ENCODE measurements around the gene SLC39A8.

Gene SLC39A8

DNA sequence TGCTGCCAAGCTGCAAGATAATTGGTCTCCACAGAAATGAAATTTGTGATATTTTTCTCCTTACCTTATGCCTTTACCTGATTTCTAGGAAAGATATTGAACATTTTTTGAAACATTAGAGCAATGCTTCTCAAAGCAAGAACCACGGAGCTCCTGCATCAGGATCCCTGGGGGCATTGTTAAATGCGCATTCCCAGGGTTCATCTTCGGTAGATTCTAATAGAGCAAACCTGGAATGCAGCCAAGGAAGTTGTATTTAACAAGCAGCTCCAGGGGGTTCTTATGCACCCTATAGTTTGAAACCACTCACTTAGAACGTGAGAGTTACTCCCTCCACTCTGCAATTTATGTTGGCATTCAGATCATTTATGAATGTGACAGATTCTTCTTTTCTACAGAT lies 126.2 kb downstream of the SLC39A8 start:
- no peak for TF ChIP-seq ZNF8 (CRISPR knock-in tag; IDR thresholded peaks at IDR 0.05)
- no peak for ATAC-seq

DNA sequence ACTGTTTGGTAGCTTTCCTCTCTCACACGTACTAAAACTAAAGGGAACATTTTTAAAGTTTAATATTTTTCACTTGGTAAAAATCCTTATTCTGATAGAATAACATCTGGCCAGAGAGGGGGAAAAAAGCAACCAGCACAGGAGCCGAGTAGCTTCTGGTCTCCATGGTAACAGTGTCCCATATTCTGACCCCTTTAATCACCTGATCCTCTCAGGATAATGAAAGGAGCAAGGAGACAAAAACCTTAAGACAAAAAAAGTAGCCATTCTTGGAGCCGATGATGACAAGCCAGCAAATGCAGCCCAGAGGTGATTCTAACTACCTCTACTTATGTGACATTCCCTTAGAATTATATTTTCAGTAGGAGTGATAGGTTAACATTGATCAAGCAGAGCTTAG lies 126.6 kb downstream of the SLC39A8 start:
- ATAC-seq = no peak

DNA sequence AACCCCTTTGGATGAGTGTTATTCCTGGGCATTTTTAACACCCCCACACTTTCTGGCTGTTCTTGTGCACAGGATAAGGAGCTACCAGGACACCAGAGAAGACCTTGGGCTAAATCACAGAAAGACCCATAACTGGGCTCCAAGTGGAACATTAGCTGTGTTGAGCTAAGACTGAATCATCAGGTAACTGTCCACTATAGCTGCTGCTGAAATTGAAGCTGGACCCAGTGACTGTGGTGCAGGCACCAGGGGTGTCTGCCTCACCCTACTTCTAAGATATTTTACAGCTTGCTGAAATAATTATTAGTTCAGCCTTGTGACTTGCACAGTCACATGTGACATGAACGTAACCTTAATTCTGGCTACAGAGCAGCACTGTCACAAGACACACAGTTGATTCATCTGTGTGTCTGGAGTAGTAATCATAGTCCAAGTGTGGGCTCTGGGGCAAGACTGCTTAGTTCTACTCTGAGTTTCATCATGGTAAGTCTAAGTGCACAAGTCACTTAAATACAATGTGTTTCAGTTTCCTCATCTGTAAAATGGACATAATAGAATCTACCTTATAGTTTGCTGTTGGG lies 127.4 kb downstream of the SLC39A8 start:
- ATAC-seq = no peak
- TF ChIP-seq, protein P1, sequence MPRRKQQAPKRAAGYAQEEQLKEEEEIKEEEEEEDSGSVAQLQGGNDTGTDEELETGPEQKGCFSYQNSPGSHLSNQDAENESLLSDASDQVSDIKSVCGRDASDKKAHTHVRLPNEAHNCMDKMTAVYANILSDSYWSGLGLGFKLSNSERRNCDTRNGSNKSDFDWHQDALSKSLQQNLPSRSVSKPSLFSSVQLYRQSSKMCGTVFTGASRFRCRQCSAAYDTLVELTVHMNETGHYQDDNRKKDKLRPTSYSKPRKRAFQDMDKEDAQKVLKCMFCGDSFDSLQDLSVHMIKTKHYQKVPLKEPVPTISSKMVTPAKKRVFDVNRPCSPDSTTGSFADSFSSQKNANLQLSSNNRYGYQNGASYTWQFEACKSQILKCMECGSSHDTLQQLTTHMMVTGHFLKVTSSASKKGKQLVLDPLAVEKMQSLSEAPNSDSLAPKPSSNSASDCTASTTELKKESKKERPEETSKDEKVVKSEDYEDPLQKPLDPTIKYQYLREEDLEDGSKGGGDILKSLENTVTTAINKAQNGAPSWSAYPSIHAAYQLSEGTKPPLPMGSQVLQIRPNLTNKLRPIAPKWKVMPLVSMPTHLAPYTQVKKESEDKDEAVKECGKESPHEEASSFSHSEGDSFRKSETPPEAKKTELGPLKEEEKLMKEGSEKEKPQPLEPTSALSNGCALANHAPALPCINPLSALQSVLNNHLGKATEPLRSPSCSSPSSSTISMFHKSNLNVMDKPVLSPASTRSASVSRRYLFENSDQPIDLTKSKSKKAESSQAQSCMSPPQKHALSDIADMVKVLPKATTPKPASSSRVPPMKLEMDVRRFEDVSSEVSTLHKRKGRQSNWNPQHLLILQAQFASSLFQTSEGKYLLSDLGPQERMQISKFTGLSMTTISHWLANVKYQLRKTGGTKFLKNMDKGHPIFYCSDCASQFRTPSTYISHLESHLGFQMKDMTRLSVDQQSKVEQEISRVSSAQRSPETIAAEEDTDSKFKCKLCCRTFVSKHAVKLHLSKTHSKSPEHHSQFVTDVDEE (CRISPR knock-in tag; IDR thresholded peaks at IDR 0.05) = no peak
- TF ChIP-seq ISL1 (CRISPR knock-in tag; IDR thresholded peaks at IDR 0.05) (no peak), ZNF8 (CRISPR knock-in tag; IDR thresholded peaks at IDR 0.05) (no peak), ZFP3 (CRISPR knock-in tag; IDR thresholded peaks at IDR 0.05) (no peak), ZC3H10 (CRISPR knock-in tag; IDR thresholded peaks at IDR 0.05) (no peak), PPARA (CRISPR knock-in tag; IDR thresholded peaks at IDR 0.05; ENCODE audit: borderline replicate concordance) (no peak), TCF4 (CRISPR knock-in tag; IDR thresholded peaks at IDR 0.05; ENCODE audit: borderline replicate concordance) (no peak), ESRRG (CRISPR knock-in tag; IDR thresholded peaks at IDR 0.05) (no peak), ZFP30 (CRISPR knock-in tag; IDR thresholded peaks at IDR 0.05) (no peak), TOX (CRISPR knock-in tag; IDR thresholded peaks at IDR 0.05; ENCODE audit: borderline replicate concordance) (no peak), ZNF565 (CRISPR knock-in tag; conservative IDR thresholded peaks at IDR 0.05; ENCODE audit: low read depth) (no peak), ARNTL (CRISPR knock-in tag; IDR thresholded peaks at IDR 0.05; ENCODE audit: borderline replicate concordance, low read depth) (no peak), SNAI2 (CRISPR knock-in tag; IDR thresholded peaks at IDR 0.05) (no peak), RARB (CRISPR knock-in tag; IDR thresholded peaks at IDR 0.05) (no peak), BACH2 (CRISPR knock-in tag; IDR thresholded peaks at IDR 0.05; ENCODE audit: borderline replicate concordance) (no peak)
- TF ChIP-seq, protein P2, sequence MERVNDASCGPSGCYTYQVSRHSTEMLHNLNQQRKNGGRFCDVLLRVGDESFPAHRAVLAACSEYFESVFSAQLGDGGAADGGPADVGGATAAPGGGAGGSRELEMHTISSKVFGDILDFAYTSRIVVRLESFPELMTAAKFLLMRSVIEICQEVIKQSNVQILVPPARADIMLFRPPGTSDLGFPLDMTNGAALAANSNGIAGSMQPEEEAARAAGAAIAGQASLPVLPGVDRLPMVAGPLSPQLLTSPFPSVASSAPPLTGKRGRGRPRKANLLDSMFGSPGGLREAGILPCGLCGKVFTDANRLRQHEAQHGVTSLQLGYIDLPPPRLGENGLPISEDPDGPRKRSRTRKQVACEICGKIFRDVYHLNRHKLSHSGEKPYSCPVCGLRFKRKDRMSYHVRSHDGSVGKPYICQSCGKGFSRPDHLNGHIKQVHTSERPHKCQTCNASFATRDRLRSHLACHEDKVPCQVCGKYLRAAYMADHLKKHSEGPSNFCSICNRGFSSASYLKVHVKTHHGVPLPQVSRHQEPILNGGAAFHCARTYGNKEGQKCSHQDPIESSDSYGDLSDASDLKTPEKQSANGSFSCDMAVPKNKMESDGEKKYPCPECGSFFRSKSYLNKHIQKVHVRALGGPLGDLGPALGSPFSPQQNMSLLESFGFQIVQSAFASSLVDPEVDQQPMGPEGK (CRISPR knock-in tag; IDR thresholded peaks at IDR 0.05; ENCODE audit: borderline replicate concordance) = no peak
- TF ChIP-seq, protein P3, sequence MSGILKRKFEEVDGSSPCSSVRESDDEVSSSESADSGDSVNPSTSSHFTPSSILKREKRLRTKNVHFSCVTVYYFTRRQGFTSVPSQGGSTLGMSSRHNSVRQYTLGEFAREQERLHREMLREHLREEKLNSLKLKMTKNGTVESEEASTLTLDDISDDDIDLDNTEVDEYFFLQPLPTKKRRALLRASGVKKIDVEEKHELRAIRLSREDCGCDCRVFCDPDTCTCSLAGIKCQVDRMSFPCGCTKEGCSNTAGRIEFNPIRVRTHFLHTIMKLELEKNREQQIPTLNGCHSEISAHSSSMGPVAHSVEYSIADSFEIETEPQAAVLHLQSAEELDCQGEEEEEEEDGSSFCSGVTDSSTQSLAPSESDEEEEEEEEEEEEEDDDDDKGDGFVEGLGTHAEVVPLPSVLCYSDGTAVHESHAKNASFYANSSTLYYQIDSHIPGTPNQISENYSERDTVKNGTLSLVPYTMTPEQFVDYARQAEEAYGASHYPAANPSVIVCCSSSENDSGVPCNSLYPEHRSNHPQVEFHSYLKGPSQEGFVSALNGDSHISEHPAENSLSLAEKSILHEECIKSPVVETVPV (CRISPR knock-in tag; IDR thresholded peaks at IDR 0.05) = no peak
- TF ChIP-seq, protein P4, sequence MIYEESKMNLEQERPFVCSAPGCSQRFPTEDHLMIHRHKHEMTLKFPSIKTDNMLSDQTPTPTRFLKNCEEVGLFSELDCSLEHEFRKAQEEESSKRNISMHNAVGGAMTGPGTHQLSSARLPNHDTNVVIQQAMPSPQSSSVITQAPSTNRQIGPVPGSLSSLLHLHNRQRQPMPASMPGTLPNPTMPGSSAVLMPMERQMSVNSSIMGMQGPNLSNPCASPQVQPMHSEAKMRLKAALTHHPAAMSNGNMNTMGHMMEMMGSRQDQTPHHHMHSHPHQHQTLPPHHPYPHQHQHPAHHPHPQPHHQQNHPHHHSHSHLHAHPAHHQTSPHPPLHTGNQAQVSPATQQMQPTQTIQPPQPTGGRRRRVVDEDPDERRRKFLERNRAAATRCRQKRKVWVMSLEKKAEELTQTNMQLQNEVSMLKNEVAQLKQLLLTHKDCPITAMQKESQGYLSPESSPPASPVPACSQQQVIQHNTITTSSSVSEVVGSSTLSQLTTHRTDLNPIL (CRISPR knock-in tag; IDR thresholded peaks at IDR 0.05; ENCODE audit: low read depth) = no peak
- TF ChIP-seq, protein P5, sequence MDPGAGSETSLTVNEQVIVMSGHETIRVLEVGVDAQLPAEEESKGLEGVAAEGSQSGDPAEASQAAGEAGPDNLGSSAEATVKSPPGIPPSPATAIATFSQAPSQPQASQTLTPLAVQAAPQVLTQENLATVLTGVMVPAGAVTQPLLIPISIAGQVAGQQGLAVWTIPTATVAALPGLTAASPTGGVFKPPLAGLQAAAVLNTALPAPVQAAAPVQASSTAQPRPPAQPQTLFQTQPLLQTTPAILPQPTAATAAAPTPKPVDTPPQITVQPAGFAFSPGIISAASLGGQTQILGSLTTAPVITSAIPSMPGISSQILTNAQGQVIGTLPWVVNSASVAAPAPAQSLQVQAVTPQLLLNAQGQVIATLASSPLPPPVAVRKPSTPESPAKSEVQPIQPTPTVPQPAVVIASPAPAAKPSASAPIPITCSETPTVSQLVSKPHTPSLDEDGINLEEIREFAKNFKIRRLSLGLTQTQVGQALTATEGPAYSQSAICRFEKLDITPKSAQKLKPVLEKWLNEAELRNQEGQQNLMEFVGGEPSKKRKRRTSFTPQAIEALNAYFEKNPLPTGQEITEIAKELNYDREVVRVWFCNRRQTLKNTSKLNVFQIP (CRISPR knock-in tag; IDR thresholded peaks at IDR 0.05; ENCODE audit: borderline replicate concordance, low read depth) = no peak

More for the DNA sequence above, 126.6 kb downstream of the SLC39A8 start:
- TF ChIP-seq ZFP30 (CRISPR knock-in tag; IDR thresholded peaks at IDR 0.05) (no peak), PPARA (CRISPR knock-in tag; IDR thresholded peaks at IDR 0.05; ENCODE audit: borderline replicate concordance) (no peak), RARB (CRISPR knock-in tag; IDR thresholded peaks at IDR 0.05) (no peak)

DNA sequence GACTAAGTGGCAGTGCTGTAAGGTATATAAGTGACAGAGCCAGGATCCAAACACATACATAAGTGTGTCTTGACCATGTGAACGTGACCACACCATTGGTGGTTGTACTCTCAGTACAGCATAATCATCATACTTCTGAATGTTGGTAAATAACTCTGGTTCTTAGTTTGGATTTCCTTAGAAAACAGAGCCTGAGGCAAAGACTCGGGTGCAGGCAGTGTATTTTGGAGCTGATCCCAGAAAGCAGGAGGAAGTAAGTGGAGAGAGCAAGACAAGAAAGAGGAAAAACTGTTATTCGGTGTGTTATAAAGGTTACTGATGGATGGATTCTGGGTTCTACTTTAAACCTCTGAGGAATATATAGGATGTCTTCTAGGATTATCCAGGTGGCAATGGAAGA lies 127.9 kb downstream of the SLC39A8 start:
- no peak for ATAC-seq
- TF ChIP-seq, protein P3 (CRISPR knock-in tag; IDR thresholded peaks at IDR 0.05) = no peak
- TF ChIP-seq TOX (CRISPR knock-in tag; IDR thresholded peaks at IDR 0.05; ENCODE audit: borderline replicate concordance) = no peak
- no peak for TF ChIP-seq ZFP3 (CRISPR knock-in tag; IDR thresholded peaks at IDR 0.05)
- no peak for TF ChIP-seq TCF4 (CRISPR knock-in tag; IDR thresholded peaks at IDR 0.05; ENCODE audit: borderline replicate concordance)
- TF ChIP-seq, protein P4 (CRISPR knock-in tag; IDR thresholded peaks at IDR 0.05; ENCODE audit: low read depth) = no peak
- TF ChIP-seq PPARA (CRISPR knock-in tag; IDR thresholded peaks at IDR 0.05; ENCODE audit: borderline replicate concordance) = no peak
- TF ChIP-seq ARNTL (CRISPR knock-in tag; IDR thresholded peaks at IDR 0.05; ENCODE audit: borderline replicate concordance, low read depth) = no peak
- TF ChIP-seq ZNF565 (CRISPR knock-in tag; conservative IDR thresholded peaks at IDR 0.05; ENCODE audit: low read depth) = no peak
- no peak for TF ChIP-seq ISL1 (CRISPR knock-in tag; IDR thresholded peaks at IDR 0.05)
- no peak for TF ChIP-seq RARB (CRISPR knock-in tag; IDR thresholded peaks at IDR 0.05)
- TF ChIP-seq, protein P5 (CRISPR knock-in tag; IDR thresholded peaks at IDR 0.05; ENCODE audit: borderline replicate concordance, low read depth) = no peak
- TF ChIP-seq BACH2 (CRISPR knock-in tag; IDR thresholded peaks at IDR 0.05; ENCODE audit: borderline replicate concordance) = no peak
